Uterus (tissue), 2 donors: Measurements from ENCODE around the gene KRT72.

Experiments
- POLR2A ChIP-seq, 2 donors: fragments of 450-650 bp; IDR thresholded peaks; one replicate each; pipeline ENCODE4 v1.6.1; 2016; ENCODE audit warnings: antibody characterized with exemption in 2 of 2, mild to moderate bottlenecking in 1 of 2, moderate library complexity in 1 of 2
- TF ChIP-seq, protein P1 (sequence below), 4 experiments: fragments of 200-600 bp in 2 of 4; fragments of 450-650 bp in 2 of 4; sonication (generic) in 2 of 4; IDR thresholded peaks; one replicate each; pipeline ENCODE4 v1.5.1; 2016 to 2019; ENCODE audit warnings: antibody characterized with exemption in 4 of 4, mild to moderate bottlenecking in 2 of 4, moderate library complexity in 1 of 4

DNA sequence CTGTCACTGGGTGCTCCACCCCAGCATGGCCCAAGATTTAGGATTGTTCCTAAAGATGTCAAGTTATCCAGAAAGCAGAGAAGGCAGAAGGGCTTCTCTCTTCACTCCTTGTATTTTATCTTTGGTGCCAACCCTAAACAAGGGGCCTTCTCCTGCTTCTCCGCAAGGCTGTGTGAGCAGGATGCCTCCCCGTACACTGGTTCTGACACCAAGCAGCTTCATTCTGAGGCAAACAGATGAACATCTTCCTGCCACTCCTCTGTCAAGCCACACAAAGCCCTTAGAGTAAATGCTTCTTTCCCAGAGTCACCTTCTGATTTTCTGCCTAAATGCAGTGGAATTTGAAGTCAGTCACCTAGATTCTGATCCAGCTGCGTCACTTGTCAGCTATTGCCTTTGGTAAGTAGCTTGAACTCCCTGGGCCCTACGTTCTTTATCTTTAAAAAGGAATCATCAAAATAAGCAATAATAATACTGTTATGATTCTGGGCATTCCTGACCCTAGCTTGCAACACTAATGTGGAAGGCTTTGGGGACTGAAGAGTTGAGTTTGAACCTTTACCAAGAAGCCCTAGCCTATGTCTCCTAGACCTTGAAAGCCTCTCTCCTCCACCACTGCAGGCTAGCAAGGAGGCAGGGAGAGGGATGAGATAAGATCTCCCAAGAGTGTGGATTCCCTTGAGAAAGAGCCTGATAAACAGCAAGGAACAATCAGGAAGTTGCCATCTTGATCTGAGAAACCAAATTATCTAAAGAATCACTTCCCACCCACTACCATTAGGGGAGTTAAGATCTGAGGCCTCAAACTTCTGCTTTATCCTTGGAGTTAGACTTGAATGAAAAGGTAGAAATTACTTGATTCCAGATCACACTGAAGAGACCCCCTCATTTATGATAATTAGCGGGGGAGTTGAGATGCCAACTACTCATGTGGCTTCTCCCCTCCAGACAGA lies 11.4 kb upstream of the KRT72 start:
- TF ChIP-seq, protein P1, sequence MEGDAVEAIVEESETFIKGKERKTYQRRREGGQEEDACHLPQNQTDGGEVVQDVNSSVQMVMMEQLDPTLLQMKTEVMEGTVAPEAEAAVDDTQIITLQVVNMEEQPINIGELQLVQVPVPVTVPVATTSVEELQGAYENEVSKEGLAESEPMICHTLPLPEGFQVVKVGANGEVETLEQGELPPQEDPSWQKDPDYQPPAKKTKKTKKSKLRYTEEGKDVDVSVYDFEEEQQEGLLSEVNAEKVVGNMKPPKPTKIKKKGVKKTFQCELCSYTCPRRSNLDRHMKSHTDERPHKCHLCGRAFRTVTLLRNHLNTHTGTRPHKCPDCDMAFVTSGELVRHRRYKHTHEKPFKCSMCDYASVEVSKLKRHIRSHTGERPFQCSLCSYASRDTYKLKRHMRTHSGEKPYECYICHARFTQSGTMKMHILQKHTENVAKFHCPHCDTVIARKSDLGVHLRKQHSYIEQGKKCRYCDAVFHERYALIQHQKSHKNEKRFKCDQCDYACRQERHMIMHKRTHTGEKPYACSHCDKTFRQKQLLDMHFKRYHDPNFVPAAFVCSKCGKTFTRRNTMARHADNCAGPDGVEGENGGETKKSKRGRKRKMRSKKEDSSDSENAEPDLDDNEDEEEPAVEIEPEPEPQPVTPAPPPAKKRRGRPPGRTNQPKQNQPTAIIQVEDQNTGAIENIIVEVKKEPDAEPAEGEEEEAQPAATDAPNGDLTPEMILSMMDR (IDR thresholded peaks at IDR 0.05) = no peak
- TF ChIP-seq POLR2A (IDR thresholded peaks at IDR 0.05) = no peak
